WTC11 (cell line): Measurements from ENCODE around the gene CACNA2D3.

Experiments used
- CTCF ChIP-seq: fragments of 200-600 bp; IDR thresholded peaks from 2 replicates; pipeline ENCODE4 v1.8.0; 2022; ENCODE audit warnings: antibody characterized with exemption
- JUN ChIP-seq: sonication (generic); formaldehyde crosslinking; IDR thresholded peaks from 2 replicates; pipeline ENCODE4 v1.8.0; 2023; ENCODE audit warnings: mild to moderate bottlenecking, missing genetic modification reagents
- MAX ChIP-seq: sonication (generic); formaldehyde crosslinking; IDR thresholded peaks from 2 replicates; pipeline ENCODE4 v1.8.0; 2022; ENCODE audit warnings: mild to moderate bottlenecking, missing genetic modification reagents
- TP53 ChIP-seq: sonication (generic); formaldehyde crosslinking; IDR thresholded peaks from 2 replicates; pipeline ENCODE4 v1.8.1; 2023; ENCODE audit warnings: mild to moderate bottlenecking, missing genetic modification reagents
- TF ChIP-seq, protein P1 (sequence below): fragments of 250-450 bp; sonication (Bioruptor Pico); IDR thresholded peaks from 2 replicates; pipeline ENCODE4 v1.9.0; 2021; ENCODE audit warnings: mild to moderate bottlenecking

- TF ChIP-seq CTCF = no peak
- TF ChIP-seq TP53 (CRISPR knock-in tag) = no peak
- no peak for TF ChIP-seq MAX
- TF ChIP-seq, protein P1, sequence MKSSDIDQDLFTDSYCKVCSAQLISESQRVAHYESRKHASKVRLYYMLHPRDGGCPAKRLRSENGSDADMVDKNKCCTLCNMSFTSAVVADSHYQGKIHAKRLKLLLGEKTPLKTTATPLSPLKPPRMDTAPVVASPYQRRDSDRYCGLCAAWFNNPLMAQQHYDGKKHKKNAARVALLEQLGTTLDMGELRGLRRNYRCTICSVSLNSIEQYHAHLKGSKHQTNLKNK (CRISPR knock-in tag) = no peak
- no peak for TF ChIP-seq JUN (CRISPR knock-in tag)
These were observed 56.0 kb downstream of the CACNA2D3 start for GRCh38 chr3:54178376-54178775.
